Chondrocyte (in vitro differentiated cells): ENCODE results near the gene KAZN. TPM values are rescaled to one million over a fixed set of nuclear protein-coding genes. Genes with fewer than 3 reads are reported as not detected.

ENCODE experiments used
- DNase-seq: peaks from one replicate; pipeline ENCODE4 v3.0.0; 2021; ENCODE audit warnings: mixed read lengths, low spot score
- H3K27ac Mint-ChIP-seq: one replicate; pipeline ENCODE4 v1.8.0; 2021; ENCODE audit warnings: mild to moderate bottlenecking, moderate library complexity, mixed read lengths; ENCODE audit not compliant: unreplicated experiment
- H3K27me3 Mint-ChIP-seq: 2 replicates; pipeline ENCODE4 v1.8.0; 2021; ENCODE audit warnings: low read depth, mixed read lengths
- H3K36me3 Mint-ChIP-seq: 2 replicates; pipeline ENCODE4 v1.8.0; 2021; ENCODE audit warnings: low read depth, mixed read lengths
- H3K4me1 Mint-ChIP-seq: 2 replicates; pipeline ENCODE4 v1.8.0; 2021; ENCODE audit warnings: low read depth, mild to moderate bottlenecking, mixed read lengths
- H3K4me3 Mint-ChIP-seq: one replicate; pipeline ENCODE4 v1.8.0; 2021; ENCODE audit warnings: mild to moderate bottlenecking, moderate library complexity, mixed read lengths; ENCODE audit not compliant: unreplicated experiment
- H3K9me3 Mint-ChIP-seq: 2 replicates; pipeline ENCODE4 v1.8.0; 2021; ENCODE audit warnings: low read depth, mixed read lengths
- CTCF ChIP-seq: fragments of 200-600 bp; sonication (generic); IDR thresholded peaks from 2 replicates; pipeline ENCODE4 v1.5.0; 2021; ENCODE audit warnings: antibody characterized with exemption, mild to moderate bottlenecking, moderate library complexity
- total RNA-seq: library from RNA; stranded (reverse); gene quantifications from 3 replicates; pipeline ENCODE4 v1.2.1, GENCODE V29; 2021

The KAZN gene
- total RNA-seq, 1 donor from 2014 or later, result 29.6 TPM

DNA sequence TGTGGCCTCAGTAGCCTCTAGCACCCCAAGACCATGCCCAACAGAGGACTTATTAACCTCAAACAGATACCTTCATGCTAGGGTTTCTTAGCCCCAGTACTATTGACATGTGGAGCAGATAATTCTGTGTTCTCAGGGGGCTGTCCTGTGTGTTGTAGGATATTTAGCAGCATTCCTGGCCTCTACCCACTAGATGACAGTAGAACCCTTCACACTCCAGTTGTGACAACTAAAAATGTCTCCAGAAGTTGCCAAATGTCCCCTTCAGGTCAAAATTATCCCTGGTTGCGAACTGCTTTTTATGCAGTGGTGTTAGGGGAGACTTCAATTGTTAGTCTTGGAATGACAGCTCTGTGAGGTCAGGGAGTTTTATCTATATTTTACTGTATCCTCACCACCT, 8.1 kb downstream of the KAZN start:
- Mint-ChIP-seq H3K4me1 (peaks cover 5% of the 10 kb centered on the region), H3K27me3 (peaks cover 24% of the 10 kb centered on the region), H3K27ac (no peak overlapping the region), H3K4me3 (no peak overlapping the region), H3K36me3 (no peaks in the 10 kb centered on the region), H3K9me3 (no peaks in the 10 kb centered on the region)
- peak; percentile 51 for TF ChIP-seq CTCF
- DNase-seq, result no peak

DNA sequence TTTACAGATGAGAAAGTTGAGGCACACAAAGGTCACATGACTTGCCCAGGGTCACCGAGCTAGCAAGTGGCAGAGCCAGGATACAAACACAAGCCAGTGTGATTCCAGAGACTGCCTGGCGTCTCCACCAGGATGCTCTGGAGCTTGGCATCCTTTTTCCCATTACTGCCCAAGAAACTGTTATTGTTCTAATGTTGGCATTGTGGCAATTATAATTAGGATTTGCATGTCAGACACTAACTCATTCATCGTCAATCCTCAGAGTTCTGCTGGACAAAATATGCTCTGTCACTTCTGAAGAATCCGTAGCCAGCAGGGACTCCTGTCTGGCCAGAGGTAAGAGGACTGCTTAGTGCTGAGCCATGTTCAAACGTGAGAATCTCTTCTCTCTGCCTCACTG, 8.8 kb downstream of the KAZN start:
- no peak overlapping the region for H3K27ac Mint-ChIP-seq

GRCh38 chr1:14608308-14608707, 9.8 kb downstream of the KAZN start:
- Mint-ChIP-seq H3K4me3 (no peak overlapping the region), H3K27me3 (peaks cover 10% of the 10 kb centered on the region), H3K36me3 (no peaks in the 10 kb centered on the region), H3K4me1 (no peaks in the 10 kb centered on the region), H3K9me3 (no peaks in the 10 kb centered on the region), H3K27ac (no peak overlapping the region)
- TF ChIP-seq CTCF, result peak; percentile 28
- no peak for DNase-seq

More for the DNA sequence above, 8.8 kb downstream of the KAZN start:
- Mint-ChIP-seq H3K4me1 (peaks cover under 1% of the 10 kb centered on the region), H3K27me3 (peaks cover 17% of the 10 kb centered on the region), H3K4me3 (no peak overlapping the region), H3K9me3 (no peaks in the 10 kb centered on the region), H3K36me3 (no peaks in the 10 kb centered on the region)
- DNase-seq, result no peak
- TF ChIP-seq CTCF, result no peak

GRCh38 chr1:14610761-14611160, 12.3 kb downstream of the KAZN start:
- peaks cover 6% of the 10 kb centered on the region for H3K27me3 Mint-ChIP-seq

DNA sequence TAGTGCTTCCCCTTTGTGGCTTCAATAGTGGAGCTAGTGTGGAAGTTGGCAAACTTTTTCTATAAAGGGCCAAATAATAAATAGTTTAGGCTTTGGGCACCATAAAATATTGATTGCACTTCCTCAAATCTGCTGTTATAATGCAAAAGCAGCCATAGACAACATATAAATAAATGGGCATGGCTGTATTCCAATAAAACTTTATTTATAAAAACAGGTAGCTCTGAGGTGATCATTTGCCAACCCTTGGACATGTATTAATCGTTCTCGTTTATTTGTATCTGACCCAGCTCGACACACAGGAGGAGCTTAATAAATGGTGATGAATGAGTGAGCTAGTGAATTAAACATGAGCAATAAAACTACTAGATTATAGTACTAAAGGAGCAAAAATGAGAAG, 13.3 kb downstream of the KAZN start:
- H3K27ac Mint-ChIP-seq, result no peak overlapping the region
- no peak overlapping the region for H3K4me3 Mint-ChIP-seq
- H3K36me3 Mint-ChIP-seq, result no peaks in the 10 kb centered on the region
- H3K27me3 Mint-ChIP-seq, result peaks cover 4% of the 10 kb centered on the region
- DNase-seq, result no peak
- no peak for TF ChIP-seq CTCF
- H3K9me3 Mint-ChIP-seq, result no peaks in the 10 kb centered on the region
- H3K4me1 Mint-ChIP-seq, result no peaks in the 10 kb centered on the region

More at GRCh38 chr1:14610761-14611160, 12.3 kb downstream of the KAZN start:
- Mint-ChIP-seq H3K9me3 (no peaks in the 10 kb centered on the region), H3K27ac (no peak overlapping the region), H3K4me3 (no peak overlapping the region), H3K4me1 (no peaks in the 10 kb centered on the region), H3K36me3 (no peaks in the 10 kb centered on the region)
- DNase-seq, result no peak
- no peak for TF ChIP-seq CTCF
